ENCODE results near the gene ITGA2.

DNA sequence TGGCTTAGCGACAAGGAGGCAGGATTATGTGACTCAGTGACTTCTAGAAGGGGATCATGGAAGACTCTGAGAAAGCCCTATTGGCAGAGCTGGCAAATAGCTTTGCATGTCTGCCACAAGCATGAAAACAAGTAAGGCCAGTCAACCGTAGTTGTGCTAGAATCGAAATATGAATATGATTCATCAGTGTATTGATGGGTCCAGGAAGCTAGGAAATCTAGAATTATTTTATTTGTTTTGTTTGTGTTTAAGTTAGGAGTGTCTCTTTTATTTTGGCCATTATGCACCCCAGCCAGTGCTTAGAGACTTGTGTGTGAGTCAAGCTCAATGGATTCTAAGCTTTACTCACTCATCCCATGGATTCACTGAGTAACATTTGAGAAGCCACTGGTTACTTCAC, 3.8 kb upstream of the ITGA2 start:
- TF ChIP-seq CTCF (IDR thresholded peaks at IDR 0.05; ENCODE audit: poor library complexity) (no peak), EZH2 (IDR thresholded peaks at IDR 0.05; ENCODE audit: borderline replicate concordance) (no peak), EZH2phosphoT487 (IDR thresholded peaks at IDR 0.05; ENCODE audit: low read depth, severe bottlenecking, unreplicated experiment) (no peak)
